Vagina (tissue), 2 donors: ENCODE results near the gene LENG1.

Source experiments
- CTCF ChIP-seq, 3 experiments: fragments of 450-650 bp in 2 of 3; fragments of 200-600 bp in 1 of 3; sonication (generic) in 1 of 3; IDR thresholded peaks; one replicate each; pipeline ENCODE4 v1.5.1; 2017 to 2019; ENCODE audit warnings: antibody characterized with exemption in 3 of 3, mild to moderate bottlenecking in 2 of 3, moderate library complexity in 2 of 3
- POLR2AphosphoS5 ChIP-seq, 2 donors: sonication (generic); formaldehyde crosslinking; IDR thresholded peaks; one replicate each; pipeline ENCODE4 v1.9.0; 2017; ENCODE audit warnings: antibody characterized with exemption in 2 of 2, mild to moderate bottlenecking in 2 of 2, low read depth in 1 of 2; ENCODE audit not compliant: insufficient read depth in 1 of 2

- TF ChIP-seq CTCF (IDR thresholded peaks at IDR 0.05) (no peak), POLR2AphosphoS5 (IDR thresholded peaks at IDR 0.05; ENCODE audit: insufficient read depth in 1 of 2, low read depth in 1 of 2) (no peak)
Observed at GRCh38 chr19:54201172-54201701, 41.7 kb upstream of the LENG1 start.
